ENCODE data around the gene ARHGEF16.

The ARHGEF16 gene

DNA sequence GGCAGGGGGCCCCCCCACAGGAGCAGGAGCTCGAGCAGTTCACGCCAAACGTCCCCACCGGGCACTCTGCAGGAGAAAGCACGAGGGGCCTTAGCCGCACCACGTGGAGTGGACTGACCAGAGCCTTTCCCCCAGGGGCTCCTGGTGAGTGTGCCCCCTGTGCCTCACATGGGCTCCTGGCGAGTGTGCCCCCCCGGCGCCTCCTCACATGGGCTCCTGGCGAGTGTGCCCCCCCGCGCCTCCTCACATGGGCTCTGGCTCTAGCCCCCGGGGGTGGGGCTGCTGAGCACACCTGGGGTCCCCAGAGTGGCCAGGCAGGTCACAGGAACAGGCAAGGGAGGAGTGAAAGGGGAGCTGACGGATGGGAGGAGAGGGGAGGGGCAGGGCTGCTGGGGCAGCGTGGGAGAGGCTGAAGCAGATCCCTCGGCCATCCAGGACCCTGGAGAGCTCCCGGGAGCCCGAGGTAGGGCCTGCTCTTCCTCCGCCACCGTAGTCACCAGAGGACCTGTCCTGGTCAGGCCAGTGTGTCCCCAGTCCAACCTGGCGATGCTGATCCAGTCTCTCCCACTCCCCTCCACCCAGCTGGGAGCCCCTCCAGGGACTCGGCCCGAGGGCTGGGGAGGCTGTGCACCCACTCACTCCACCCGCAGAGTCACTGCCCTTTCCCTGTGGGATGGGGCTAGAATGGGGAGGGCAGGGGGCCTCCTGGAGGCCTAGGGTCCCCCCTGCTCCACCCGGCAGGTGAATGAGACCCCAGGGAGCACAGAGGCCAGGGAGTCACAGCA, 47.6 kb downstream of the ARHGEF16 start:
- H3K27ac ChIP-seq, result no peak overlapping the region
- no peak overlapping the region for H3K4me3 ChIP-seq (ENCODE audit: low read depth, low read length)
- DNase-seq, result peak; percentile 46
- H3K27me3 ChIP-seq (ENCODE audit: insufficient read depth, low read depth, severe bottlenecking), result no peaks in the 10 kb centered on the region
- TF ChIP-seq, protein P1, sequence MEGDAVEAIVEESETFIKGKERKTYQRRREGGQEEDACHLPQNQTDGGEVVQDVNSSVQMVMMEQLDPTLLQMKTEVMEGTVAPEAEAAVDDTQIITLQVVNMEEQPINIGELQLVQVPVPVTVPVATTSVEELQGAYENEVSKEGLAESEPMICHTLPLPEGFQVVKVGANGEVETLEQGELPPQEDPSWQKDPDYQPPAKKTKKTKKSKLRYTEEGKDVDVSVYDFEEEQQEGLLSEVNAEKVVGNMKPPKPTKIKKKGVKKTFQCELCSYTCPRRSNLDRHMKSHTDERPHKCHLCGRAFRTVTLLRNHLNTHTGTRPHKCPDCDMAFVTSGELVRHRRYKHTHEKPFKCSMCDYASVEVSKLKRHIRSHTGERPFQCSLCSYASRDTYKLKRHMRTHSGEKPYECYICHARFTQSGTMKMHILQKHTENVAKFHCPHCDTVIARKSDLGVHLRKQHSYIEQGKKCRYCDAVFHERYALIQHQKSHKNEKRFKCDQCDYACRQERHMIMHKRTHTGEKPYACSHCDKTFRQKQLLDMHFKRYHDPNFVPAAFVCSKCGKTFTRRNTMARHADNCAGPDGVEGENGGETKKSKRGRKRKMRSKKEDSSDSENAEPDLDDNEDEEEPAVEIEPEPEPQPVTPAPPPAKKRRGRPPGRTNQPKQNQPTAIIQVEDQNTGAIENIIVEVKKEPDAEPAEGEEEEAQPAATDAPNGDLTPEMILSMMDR (IDR thresholded peaks at IDR 0.05; ENCODE audit: low read depth, low read length), result no peak
- H3K9me3 ChIP-seq (ENCODE audit: severe bottlenecking), result no peaks in the 10 kb centered on the region
- no peaks in the 10 kb centered on the region for H3K36me3 ChIP-seq

DNA sequence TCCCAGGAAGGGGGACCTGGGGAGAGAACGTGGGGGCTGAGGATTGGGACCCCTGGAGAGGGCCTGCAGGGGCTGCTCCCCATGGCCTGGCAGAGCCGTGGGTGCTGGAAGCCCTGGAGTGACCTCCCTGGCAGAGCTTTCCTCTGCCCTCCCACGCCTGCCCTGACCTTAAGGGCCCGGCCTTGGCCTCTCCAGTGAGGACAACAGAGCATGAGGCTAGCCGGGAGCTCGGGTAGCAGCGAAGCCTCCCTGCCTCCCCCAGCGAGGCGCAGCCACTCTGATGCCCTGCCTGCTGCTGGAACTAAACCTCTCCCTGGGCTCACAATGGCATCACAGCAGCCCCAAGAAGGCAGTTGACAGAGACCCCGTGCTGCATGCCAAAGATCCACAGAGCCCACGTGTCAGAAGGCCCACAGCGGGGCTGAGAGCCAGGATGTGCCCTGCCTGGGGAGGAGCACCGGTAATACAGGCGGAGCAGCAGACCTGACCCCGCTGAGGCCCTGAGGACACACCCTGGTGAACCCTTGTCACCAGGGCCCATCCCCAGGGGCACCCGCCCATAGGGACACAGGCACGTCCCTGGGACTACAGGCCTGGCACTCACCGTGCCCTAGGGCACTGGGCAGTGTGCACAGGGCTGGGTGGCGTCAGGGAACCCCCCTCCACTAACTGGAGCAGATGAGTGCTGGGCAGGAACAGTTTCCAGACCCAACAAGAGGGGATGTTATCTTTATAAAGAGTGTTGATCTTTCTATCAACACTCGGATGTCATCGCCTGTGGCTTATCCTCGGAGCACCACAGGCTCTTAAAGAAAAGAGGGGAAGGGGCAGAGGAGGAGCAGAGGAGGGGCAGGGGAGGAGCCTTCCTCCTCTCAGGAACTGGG, 48.4 kb downstream of the ARHGEF16 start:
- Histone ChIP-seq H3K9me3 (ENCODE audit: severe bottlenecking) (no peaks in the 10 kb centered on the region), H3K27me3 (ENCODE audit: insufficient read depth, low read depth, severe bottlenecking) (no peaks in the 10 kb centered on the region), H3K27ac (no peak overlapping the region), H3K4me3 (ENCODE audit: low read depth, low read length) (no peak overlapping the region), H3K36me3 (no peaks in the 10 kb centered on the region)
- DNase-seq, result no peak
- TF ChIP-seq, protein P1 (IDR thresholded peaks at IDR 0.05; ENCODE audit: low read depth, low read length), result no peak

DNA sequence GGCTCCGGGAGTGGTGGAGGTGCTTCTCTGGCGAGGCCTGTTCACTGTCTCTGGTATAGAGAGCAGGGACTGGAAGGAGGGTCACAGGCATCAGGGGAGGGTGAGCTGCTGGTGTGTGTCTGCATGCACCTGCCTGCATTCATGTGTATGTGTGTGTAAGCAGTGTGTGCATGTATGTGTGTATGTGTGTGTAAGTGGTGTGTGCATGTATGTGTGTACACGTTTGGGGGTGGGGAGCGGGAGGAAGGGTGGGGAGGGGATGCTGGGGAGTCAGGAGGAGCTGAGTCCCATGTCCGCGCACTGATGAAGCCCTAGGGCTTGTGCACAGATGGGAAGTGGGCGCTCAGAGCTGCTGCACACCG, 49.0 kb downstream of the ARHGEF16 start:
- H3K27me3 ChIP-seq (ENCODE audit: insufficient read depth, low read depth, severe bottlenecking), result no peaks in the 10 kb centered on the region

GRCh38 chr1:3504151-3504821, 49.8 kb downstream of the ARHGEF16 start:
- no peak overlapping the region for H3K27ac ChIP-seq
- no peak for DNase-seq
- H3K4me3 ChIP-seq (ENCODE audit: low read depth, low read length), result no peak overlapping the region
- no peaks in the 10 kb centered on the region for H3K36me3 ChIP-seq
- no peaks in the 10 kb centered on the region for H3K27me3 ChIP-seq (ENCODE audit: insufficient read depth, low read depth, severe bottlenecking)
- no peaks in the 10 kb centered on the region for H3K9me3 ChIP-seq (ENCODE audit: severe bottlenecking)
- TF ChIP-seq, protein P1 (IDR thresholded peaks at IDR 0.05; ENCODE audit: low read depth, low read length), result no peak

More for the DNA sequence above, 49.0 kb downstream of the ARHGEF16 start:
- H3K36me3 ChIP-seq, result no peaks in the 10 kb centered on the region
- DNase-seq, result no peak
- no peak overlapping the region for H3K4me3 ChIP-seq (ENCODE audit: low read depth, low read length)
- TF ChIP-seq, protein P1 (IDR thresholded peaks at IDR 0.05; ENCODE audit: low read depth, low read length), result no peak
- H3K27ac ChIP-seq, result no peak overlapping the region
- H3K9me3 ChIP-seq (ENCODE audit: severe bottlenecking), result no peaks in the 10 kb centered on the region

- Histone ChIP-seq H3K4me3 (ENCODE audit: low read depth, low read length) (no peak overlapping the region), H3K9me3 (ENCODE audit: severe bottlenecking) (no peaks in the 10 kb centered on the region), H3K27me3 (ENCODE audit: insufficient read depth, low read depth, severe bottlenecking) (no peaks in the 10 kb centered on the region), H3K36me3 (no peaks in the 10 kb centered on the region), H3K27ac (no peak overlapping the region)
- no peak for DNase-seq
- TF ChIP-seq, protein P1 (IDR thresholded peaks at IDR 0.05; ENCODE audit: low read depth, low read length), result no peak
These were observed 50.3 kb downstream of the ARHGEF16 start for GRCh38 chr1:3504822-3505153.
